KBM-7 (cell line): Measurements from ENCODE around the gene SPOCK3.
"Not testable (repeated sequence)": the region's sequence is repeated elsewhere in the genome, so short reads cannot be mapped to it uniquely, and the experiment has no call there.

ENCODE experiments used
- DNase-seq: peaks from one replicate; pipeline ENCODE4 v3.0.0-alpha.2; 2015
- in situ Hi-C: fragments of 300-500 bp; cut with MboI; formaldehyde crosslinking; loops from 2 replicates; pipeline ENCODE4 v1.14.3; 2020; ENCODE audit warnings: low sequenced_read_pairs, low pct_unique_long_range_greater_than_20kb, mixed read lengths

The SPOCK3 gene

DNA sequence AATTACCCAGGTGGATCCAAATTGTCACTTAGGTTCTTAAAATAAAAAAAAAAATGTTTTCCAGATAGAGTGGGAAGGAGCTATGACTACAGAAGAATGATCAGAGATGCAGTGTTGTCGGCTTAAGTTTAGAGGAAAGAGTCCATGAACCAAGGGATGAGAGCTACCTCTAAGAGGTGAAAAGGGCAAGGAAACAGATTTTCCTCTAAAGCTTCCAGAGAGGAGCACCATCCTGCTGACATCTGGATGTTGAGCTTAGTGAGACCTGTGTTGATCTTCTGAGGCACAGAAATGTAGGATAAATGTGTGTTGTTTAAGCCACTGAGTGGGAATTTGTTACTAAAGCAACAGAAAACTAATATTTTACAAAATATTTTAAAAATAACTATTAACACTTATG is 498.7 kb downstream of the SPOCK3 start:
- in situ Hi-C loops, result no loop called here
- DNase-seq, result no peak

DNA sequence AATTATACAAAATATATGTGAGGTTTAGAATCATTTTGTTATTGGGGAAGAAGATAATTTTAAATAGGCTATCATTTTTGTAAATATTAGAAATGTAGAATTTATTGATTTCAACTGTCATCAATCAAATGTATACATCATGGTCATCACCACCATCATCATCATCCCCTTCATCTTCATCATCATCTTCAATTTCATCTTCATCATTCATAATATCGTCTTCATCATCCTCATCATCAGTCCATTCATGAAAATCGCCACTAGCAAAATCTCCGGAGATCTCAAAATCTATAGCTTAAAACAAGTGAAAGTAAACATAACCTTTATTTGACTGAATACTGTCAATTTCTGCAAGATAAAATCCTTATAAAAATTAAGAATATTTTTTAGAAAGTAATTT is 499.5 kb downstream of the SPOCK3 start:
- DNase-seq, result no peak
- in situ Hi-C loops, result no loop called here

DNA sequence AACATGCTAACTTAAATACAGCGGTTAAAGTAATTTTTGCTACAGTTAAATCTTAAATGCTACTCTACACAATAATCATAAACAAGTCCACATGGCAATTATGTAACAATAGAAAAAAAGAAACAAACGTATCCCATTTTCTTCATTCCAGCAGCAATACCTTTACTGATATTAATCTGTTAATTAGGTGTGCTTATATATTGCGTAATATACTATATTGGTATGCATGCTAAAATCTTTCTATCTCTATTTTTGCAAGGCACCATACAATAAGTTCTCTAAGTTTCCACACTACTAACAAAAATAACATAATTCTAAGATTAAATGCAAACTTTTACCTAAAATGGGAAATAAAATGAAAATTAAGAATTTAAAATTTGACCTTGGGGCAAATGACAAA is 500.6 kb downstream of the SPOCK3 start:
- in situ Hi-C loops, result no loop called here
- DNase-seq, result no peak

DNA sequence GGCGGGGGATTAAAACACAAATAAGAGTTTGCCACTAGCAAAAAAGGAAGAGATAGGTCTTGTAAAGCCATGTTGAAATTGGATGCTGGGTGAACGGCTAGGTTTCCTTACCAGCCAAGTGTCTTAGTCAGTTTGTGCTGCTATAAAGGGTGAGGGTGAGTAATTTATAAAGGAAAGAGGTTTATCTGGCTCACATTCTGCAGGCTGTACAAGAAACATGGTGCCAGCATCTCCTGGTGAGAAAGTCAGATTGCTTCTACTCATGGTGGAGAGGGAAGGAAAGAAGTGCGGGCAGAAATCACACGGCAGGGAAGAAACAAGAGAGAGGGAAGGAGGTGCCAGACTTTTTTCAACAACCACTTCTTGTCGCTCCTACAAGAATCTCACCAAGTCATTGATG is 507.5 kb downstream of the SPOCK3 start:
- in situ Hi-C loops, result no loop called here
- no peak for DNase-seq

DNA sequence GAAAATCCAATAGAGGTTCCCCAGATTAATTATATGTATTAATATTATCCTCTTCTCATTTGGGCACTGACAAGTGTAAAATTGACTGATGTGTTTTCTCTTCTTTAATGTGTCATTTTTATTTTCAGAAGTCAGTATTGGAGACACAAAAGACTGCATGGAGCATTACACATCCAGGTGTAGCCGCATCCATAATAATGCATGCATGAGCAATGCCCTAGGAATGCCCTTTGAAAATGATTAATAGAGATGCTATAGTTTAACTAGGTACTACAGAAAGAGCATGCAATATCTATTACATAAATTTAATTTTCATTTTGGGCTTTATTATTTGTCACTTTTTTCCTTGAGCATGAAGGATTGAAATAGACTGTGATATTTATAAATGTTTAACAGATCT is 509.9 kb downstream of the SPOCK3 start:
- in situ Hi-C loops, result no loop called here
- DNase-seq, result no peak

DNA sequence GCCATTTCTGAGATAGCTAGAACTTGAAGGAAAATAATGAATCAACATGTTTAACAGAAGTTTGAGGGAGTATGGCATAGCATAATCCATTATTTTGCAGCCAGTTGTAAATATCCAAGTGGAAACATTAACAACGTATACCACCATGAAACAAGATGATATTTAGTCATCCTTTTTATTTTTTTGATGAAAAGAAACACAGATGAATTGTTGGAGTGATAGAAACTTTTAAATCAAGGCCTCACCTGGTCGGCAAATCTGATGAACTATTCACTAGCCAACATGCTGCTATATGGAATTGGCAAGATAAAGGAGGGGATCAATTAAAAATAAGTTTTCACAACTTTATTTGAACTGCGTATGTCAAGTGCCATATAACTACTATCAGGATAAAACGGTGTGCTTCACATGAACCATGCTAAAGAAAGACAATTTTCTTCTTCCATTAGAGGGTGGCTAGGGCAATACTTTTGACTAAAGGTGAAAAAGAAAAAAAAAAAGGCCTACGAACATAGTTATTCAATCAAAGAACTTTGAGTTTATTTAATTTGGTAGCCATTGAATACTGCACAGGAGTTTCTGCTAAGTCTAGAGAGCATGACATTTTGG is 510.7 kb downstream of the SPOCK3 start:
- DNase-seq, result no peak
- in situ Hi-C loops, result no loop called here

DNA sequence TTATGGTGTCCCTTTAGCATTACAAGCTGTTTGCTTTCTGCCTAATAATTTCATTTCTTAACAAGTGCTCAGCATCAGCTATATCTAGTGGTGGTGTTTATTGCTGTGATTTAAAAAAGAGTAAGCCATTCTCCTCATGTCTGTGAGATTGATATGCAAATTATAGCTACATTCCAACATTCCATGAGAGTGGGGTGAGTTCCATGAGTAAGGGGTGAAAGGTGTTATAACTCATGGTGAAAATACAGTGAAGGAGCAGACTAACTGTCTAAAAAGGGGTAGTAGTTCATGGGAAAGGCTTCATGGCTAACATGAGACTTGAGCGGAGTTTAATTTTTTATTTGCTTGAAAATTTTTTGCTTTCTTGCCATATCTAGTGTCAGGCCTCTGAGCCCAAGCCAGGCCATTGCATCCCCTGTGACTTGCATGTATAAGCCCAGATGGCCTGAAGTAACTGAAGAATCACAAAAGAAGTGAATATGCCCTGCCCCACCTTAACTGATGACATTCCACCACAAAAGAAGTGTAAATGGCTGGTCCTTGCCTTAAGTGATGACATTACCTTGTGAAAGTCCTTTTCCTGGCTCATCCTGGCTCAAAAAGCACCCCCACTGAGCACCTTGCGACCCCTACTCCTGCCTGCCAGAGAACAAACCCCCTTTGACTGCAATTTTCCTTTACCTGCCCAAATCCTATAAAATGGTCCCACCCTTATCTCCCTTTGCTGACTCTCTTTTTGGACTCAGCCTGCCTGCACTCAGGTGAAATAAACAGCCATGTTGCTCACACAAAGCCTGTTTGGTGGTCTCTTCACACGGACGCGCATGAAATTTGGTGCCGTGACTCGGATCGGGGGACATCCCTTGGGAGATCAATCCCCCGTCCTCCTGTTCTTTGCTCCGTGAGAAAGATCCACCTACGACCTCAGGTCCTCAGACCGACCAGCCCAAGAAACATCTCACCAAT is 518.3 kb downstream of the SPOCK3 start:
- in situ Hi-C loops, DNase-seq: not testable (repeated sequence)

DNA sequence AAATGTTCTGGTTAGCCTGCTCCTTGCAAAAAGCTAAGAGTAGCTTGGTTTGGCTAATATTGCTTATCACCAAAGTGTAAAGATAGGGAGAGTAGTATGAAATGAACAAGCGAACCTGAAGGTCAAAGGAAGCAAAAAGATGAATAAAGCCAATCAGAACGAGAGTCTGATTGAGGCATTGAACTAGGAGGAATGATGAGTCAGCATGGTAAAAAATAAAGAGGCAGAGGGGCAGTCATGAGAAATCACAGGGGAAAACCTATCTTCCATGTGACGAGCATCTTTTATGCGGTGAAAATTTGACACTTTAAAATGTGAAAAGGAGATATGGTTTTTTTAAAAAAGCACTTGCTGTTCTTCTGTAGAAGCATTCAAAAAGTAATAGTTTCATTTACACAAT is 533.7 kb downstream of the SPOCK3 start:
- no peak for DNase-seq
- in situ Hi-C loops, result no loop called here

DNA sequence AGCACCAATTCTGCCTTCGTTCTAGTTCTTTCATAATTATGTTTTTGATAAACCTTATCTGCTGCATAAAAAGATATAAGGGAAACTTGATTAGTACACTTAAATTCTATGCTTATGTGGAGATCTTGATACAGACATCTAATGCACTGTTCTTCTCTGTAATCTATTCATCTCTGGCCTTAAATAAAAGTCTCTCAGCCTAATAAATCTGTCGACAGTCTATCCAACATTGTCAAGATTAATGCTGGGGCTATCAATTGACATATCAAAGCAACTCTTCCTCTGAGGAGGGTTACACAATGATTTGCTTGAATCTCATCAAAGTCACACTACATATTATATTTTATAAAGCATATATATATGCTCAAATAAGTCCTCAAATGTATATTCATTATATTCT is 545.5 kb downstream of the SPOCK3 start:
- in situ Hi-C loops, result no loop called here
- DNase-seq, result no peak

DNA sequence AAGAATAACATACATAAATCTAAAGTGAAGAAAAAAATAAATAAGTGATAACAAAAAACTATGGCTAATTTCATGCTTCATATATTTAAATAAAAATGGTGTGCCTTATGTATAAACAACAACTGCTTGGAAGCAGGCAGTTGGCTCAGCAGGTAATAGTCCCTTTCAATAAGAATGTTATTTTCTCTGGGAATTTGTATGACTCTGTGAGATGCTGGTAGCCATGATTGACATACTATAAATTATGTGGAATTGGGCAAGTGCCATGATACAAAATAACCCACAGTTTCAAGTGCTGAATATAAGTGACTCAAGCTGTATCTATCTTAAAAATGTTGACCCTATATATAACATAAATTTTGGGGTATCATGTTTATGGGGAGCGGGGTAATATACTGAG is 546.5 kb downstream of the SPOCK3 start:
- no peak for DNase-seq
- in situ Hi-C loops, result no loop called here
